H9 (cell line): Measurements from ENCODE around the gene TTC33. TPM values are rescaled to one million over a fixed set of nuclear protein-coding genes. Genes with fewer than 3 reads are reported as not detected.

Source experiments
- DNase-seq: peaks from one replicate; pipeline ENCODE4 v3.0.0-alpha.2; 2017
- H2AFZ ChIP-seq: one replicate; pipeline ENCODE4 v1.6.1; 2013; ENCODE audit warnings: mild to moderate bottlenecking, low read length, control low read depth, moderate library complexity
- H2AK5ac ChIP-seq: 2 replicates; pipeline ENCODE4 v1.6.1; 2013; ENCODE audit warnings: low read length, control low read depth, mixed read lengths; ENCODE audit not compliant: insufficient read length
- H2BK120ac ChIP-seq: one replicate; pipeline ENCODE4 v1.6.1; 2013; ENCODE audit warnings: low read depth, mild to moderate bottlenecking, low read length, control low read depth, inconsistent platforms; ENCODE audit not compliant: poor library complexity, severe bottlenecking
- H2BK12ac ChIP-seq: 2 replicates; pipeline ENCODE4 v1.6.1; 2013; ENCODE audit warnings: low read length, control low read depth, mixed read lengths, low read depth; ENCODE audit not compliant: insufficient read length
- H2BK15ac ChIP-seq: 2 replicates; pipeline ENCODE4 v1.6.1; 2013; ENCODE audit warnings: low read depth, low read length, control low read depth
- H2BK20ac ChIP-seq: one replicate; pipeline ENCODE4 v1.6.1; 2013; ENCODE audit warnings: low read depth, mild to moderate bottlenecking, low read length, control low read depth, inconsistent platforms; ENCODE audit not compliant: poor library complexity, severe bottlenecking
- H2BK5ac ChIP-seq: 2 replicates; pipeline ENCODE4 v1.6.1; 2013; ENCODE audit warnings: low read length, control low read depth, mixed read lengths; ENCODE audit not compliant: insufficient read length
- H3K14ac ChIP-seq: 2 replicates; pipeline ENCODE4 v1.6.1; 2013; ENCODE audit warnings: low read length, control low read depth; ENCODE audit not compliant: insufficient read depth
- H3K18ac ChIP-seq: 2 replicates; pipeline ENCODE4 v1.6.1; 2013; ENCODE audit warnings: low read depth, mild to moderate bottlenecking, mixed read lengths, low read length, control low read depth; ENCODE audit not compliant: insufficient read length
- H3K23ac ChIP-seq: 2 replicates; pipeline ENCODE4 v1.6.1; 2013; ENCODE audit warnings: low read length, control low read depth, mixed read lengths, low read depth; ENCODE audit not compliant: insufficient read length
- H3K23me2 ChIP-seq: 2 replicates; pipeline ENCODE4 v1.6.1; 2013; ENCODE audit warnings: low read depth, mild to moderate bottlenecking, mixed read lengths, low read length, control low read depth; ENCODE audit not compliant: insufficient read length, poor library complexity, severe bottlenecking
- H3K27ac ChIP-seq: 2 replicates; pipeline ENCODE4 v1.5.1; 2013; ENCODE audit warnings: low read length, control low read depth, mixed read lengths, low read depth; ENCODE audit not compliant: insufficient read length
- H3K27me3 ChIP-seq: 2 replicates; pipeline ENCODE4 v1.6.1; 2013; ENCODE audit warnings: low read length, control low read depth, inconsistent platforms; ENCODE audit not compliant: insufficient read depth
- H3K4ac ChIP-seq: 2 replicates; pipeline ENCODE4 v1.6.1; 2013; ENCODE audit warnings: low read depth, mild to moderate bottlenecking, control low read depth, inconsistent platforms, low read length, moderate library complexity
- H3K4me1 ChIP-seq: 2 replicates; pipeline ENCODE4 v1.6.1; 2013; ENCODE audit warnings: low read length, control low read depth, inconsistent platforms; ENCODE audit not compliant: insufficient read depth
- H3K4me2 ChIP-seq: 2 replicates; pipeline ENCODE4 v1.6.1; 2013; ENCODE audit warnings: low read length, control low read depth, mixed read lengths; ENCODE audit not compliant: insufficient read length, insufficient read depth
- H3K56ac ChIP-seq: 2 replicates; pipeline ENCODE4 v1.6.1; 2013; ENCODE audit warnings: low read depth, mild to moderate bottlenecking, mixed read lengths, low read length, control low read depth; ENCODE audit not compliant: insufficient read length
- H3K79me1 ChIP-seq: 2 replicates; pipeline ENCODE4 v1.6.1; 2013; ENCODE audit warnings: low read depth, mild to moderate bottlenecking, moderate library complexity, low read length, control low read depth, inconsistent platforms; ENCODE audit not compliant: insufficient read depth, poor library complexity, severe bottlenecking
- H3K79me2 ChIP-seq: 2 replicates; pipeline ENCODE4 v1.6.1; 2013; ENCODE audit warnings: low read length, control low read depth, inconsistent platforms; ENCODE audit not compliant: insufficient read depth
- H3K9ac ChIP-seq: 2 replicates; pipeline ENCODE4 v1.6.1; 2013; ENCODE audit warnings: low read length, control low read depth, mixed read lengths; ENCODE audit not compliant: insufficient read length; ENCODE audit errors: extremely low read depth
- H3K9me3 ChIP-seq: one replicate; pipeline ENCODE4 v1.6.1; 2013; ENCODE audit warnings: low read depth, low read length, inconsistent platforms; ENCODE audit not compliant: control insufficient read depth
- H3T11ph ChIP-seq: one replicate; pipeline ENCODE4 v1.6.1; 2013; ENCODE audit warnings: mild to moderate bottlenecking, low read length, control low read depth, inconsistent platforms
- H4K20me1 ChIP-seq: one replicate; pipeline ENCODE4 v1.6.1; 2013; ENCODE audit not compliant: control insufficient read depth, insufficient read length, insufficient read depth
- H4K5ac ChIP-seq: 2 replicates; pipeline ENCODE4 v1.6.1; 2013; ENCODE audit warnings: low read depth, mild to moderate bottlenecking, mixed read lengths, low read length, control low read depth; ENCODE audit not compliant: insufficient read length
- H4K8ac ChIP-seq: replicated peaks from 2 replicates; pipeline ENCODE4 v1.6.1; 2013; ENCODE audit warnings: low read length, control low read depth, mixed read lengths, low read depth; ENCODE audit not compliant: insufficient read length
- H4K91ac ChIP-seq: 2 replicates; pipeline ENCODE4 v1.6.1; 2013; ENCODE audit warnings: low read depth, mild to moderate bottlenecking, moderate library complexity, mixed read lengths, low read length, control low read depth; ENCODE audit not compliant: insufficient read length
- H3K27ac Mint-ChIP-seq, 3 experiments: 2 replicates in 2 of 3; 3 replicates in 1 of 3; pipeline ENCODE4 v1.8.0; 2020 to 2021; ENCODE audit warnings: mixed read lengths in 3 of 3, mild to moderate bottlenecking in 1 of 3, moderate library complexity in 1 of 3
- H3K27me3 Mint-ChIP-seq: 2 replicates; pipeline ENCODE4 v1.8.0; 2021; ENCODE audit warnings: low read depth, mild to moderate bottlenecking, moderate library complexity, mixed read lengths
- H3K36me3 Mint-ChIP-seq, 3 experiments: 2 replicates in 2 of 3; 3 replicates in 1 of 3; pipeline ENCODE4 v1.8.0; 2020 to 2021; ENCODE audit warnings: low read depth in 3 of 3, mixed read lengths in 3 of 3; ENCODE audit not compliant: insufficient read depth in 1 of 3
- H3K4me1 Mint-ChIP-seq, 2 experiments: 2 replicates each; pipeline ENCODE4 v1.8.0; 2020; ENCODE audit warnings: mixed read lengths in 2 of 2
- H3K4me3 Mint-ChIP-seq, 2 experiments: 2 replicates in 1 of 2; 3 replicates in 1 of 2; pipeline ENCODE4 v1.8.0; 2020 to 2021; ENCODE audit warnings: mild to moderate bottlenecking in 2 of 2, mixed read lengths in 2 of 2, moderate library complexity in 1 of 2
- H3K9me3 Mint-ChIP-seq, 2 experiments: 2 replicates in 1 of 2; 3 replicates in 1 of 2; pipeline ENCODE4 v1.8.0; 2020; ENCODE audit warnings: mild to moderate bottlenecking in 2 of 2, mixed read lengths in 2 of 2, moderate library complexity in 1 of 2
- WGBS: extraction: QIAGEN DNeasy Blood & Tissue Kit; methylation state at CpG from one replicate; pipeline ENCODE4 v1.1.7; 2013; ENCODE audit warnings: missing lambda C conversion rate, low lambda C conversion rate, mixed read lengths; ENCODE audit not compliant: insufficient read length; ENCODE audit errors: extremely low coverage; 5-methylcytosine and 5-hydroxymethylcytosine counted together
- total RNA-seq: library from RNA; stranded (reverse); gene quantifications from 2 replicates; pipeline ENCODE4 v1.2.1, GENCODE V29; 2021
- TF ChIP-seq, protein P1 (sequence below): fragments of 200-600 bp; sonication (generic); conservative IDR thresholded peaks from 3 replicates; pipeline ENCODE4 v1.8.0; 2021; ENCODE audit warnings: antibody characterized with exemption, mild to moderate bottlenecking

TTC33 gene
- total RNA-seq, 1 experiment from 2014 or later, result 7.3 TPM

DNA sequence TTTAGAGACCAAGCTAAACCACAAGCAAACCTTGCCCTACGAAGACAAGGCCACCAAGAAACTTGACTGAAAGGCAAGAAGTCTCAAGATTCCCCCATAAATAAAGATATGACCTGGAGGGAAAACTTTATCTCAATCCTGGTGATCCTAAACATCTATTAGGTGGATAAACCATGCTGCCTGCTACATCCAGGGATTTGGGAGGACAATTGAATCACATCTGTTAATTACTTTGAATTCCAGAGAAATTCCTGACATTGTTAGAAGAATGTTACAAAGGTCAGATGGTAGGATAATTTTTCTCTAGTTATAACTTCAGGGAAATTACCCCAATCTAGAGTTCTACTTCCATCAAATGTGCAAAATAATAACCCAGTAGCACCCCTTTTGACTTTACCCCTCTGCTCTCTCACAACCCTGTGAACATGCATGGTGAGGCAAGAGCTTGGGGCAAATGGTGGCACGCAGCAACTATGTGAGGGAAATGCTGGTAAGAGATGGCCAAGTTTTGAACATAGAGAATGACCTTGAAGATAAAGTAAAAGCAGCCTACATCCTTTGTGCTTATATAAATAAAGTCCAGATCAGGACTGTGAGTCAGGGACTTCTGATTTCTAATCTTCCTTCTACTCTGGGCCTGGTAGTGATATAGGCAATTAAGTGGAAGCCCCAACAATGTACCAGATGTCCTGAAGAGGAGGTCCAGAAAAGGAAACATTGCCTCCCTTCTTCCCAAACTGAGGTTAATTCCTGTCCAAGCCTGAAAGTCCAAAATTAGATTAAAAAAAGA lies 133.1 kb downstream of the TTC33 start:
- no peaks in the 10 kb centered on the region for H3K27me3 ChIP-seq

More for the DNA sequence above, 133.1 kb downstream of the TTC33 start:
- H3K23me2 ChIP-seq, result no peaks in the 10 kb centered on the region
- H3K4me1 ChIP-seq, result no peaks in the 10 kb centered on the region
- Mint-ChIP-seq H3K4me1 (no peaks in the 10 kb centered on the region; a peak in 1 of 4 replicates), H3K27ac (no peak overlapping the region; a peak in 1 of 7 replicates), H3K4me3 (no peak overlapping the region), H3K9me3 (no peaks in the 10 kb centered on the region), H3K27me3 (no peaks in the 10 kb centered on the region), H3K36me3 (no peaks in the 10 kb centered on the region)
- H3K4ac ChIP-seq, result no peak overlapping the region
- H3T11ph ChIP-seq, result no peak overlapping the region
- no peak overlapping the region for H4K8ac ChIP-seq
- no peak overlapping the region for H4K91ac ChIP-seq
- TF ChIP-seq, protein P1, sequence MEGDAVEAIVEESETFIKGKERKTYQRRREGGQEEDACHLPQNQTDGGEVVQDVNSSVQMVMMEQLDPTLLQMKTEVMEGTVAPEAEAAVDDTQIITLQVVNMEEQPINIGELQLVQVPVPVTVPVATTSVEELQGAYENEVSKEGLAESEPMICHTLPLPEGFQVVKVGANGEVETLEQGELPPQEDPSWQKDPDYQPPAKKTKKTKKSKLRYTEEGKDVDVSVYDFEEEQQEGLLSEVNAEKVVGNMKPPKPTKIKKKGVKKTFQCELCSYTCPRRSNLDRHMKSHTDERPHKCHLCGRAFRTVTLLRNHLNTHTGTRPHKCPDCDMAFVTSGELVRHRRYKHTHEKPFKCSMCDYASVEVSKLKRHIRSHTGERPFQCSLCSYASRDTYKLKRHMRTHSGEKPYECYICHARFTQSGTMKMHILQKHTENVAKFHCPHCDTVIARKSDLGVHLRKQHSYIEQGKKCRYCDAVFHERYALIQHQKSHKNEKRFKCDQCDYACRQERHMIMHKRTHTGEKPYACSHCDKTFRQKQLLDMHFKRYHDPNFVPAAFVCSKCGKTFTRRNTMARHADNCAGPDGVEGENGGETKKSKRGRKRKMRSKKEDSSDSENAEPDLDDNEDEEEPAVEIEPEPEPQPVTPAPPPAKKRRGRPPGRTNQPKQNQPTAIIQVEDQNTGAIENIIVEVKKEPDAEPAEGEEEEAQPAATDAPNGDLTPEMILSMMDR, result no peak
- H4K5ac ChIP-seq, result no peak overlapping the region
- H2BK5ac ChIP-seq, result no peak overlapping the region
- no peak for DNase-seq
- H3K14ac ChIP-seq, result no peak overlapping the region
- H3K18ac ChIP-seq, result no peak overlapping the region
- no peaks in the 10 kb centered on the region for H3K9me3 ChIP-seq
- no peak overlapping the region for H2BK120ac ChIP-seq
- no peak overlapping the region for H2AK5ac ChIP-seq
- H2BK12ac ChIP-seq, result no peak overlapping the region
- no peak overlapping the region for H3K23ac ChIP-seq
- H2BK20ac ChIP-seq, result no peak overlapping the region
- H3K56ac ChIP-seq, result no peak overlapping the region
- no peaks in the 10 kb centered on the region for H3K79me1 ChIP-seq
- H3K27ac ChIP-seq, result no peak overlapping the region
- no peaks in the 10 kb centered on the region for H4K20me1 ChIP-seq
- H3K9ac ChIP-seq, result no peak overlapping the region
- no peak overlapping the region for H2AFZ ChIP-seq
- H3K79me2 ChIP-seq, result no peaks in the 10 kb centered on the region
- H2BK15ac ChIP-seq, result no peak overlapping the region
- WGBS, result no CpG with 5 or more reads among the region's 2 CpGs
- no peak overlapping the region for H3K4me2 ChIP-seq
